Colonic mucosa (tissue), 4 donors: ENCODE measurements around the gene GSE1. TPM values are rescaled to one million over a fixed set of nuclear protein-coding genes. Genes with fewer than 3 reads are reported as not detected.

Source experiments
- DNase-seq: peaks from one replicate; pipeline ENCODE4 v3.0.0-alpha.2; 2020
- H3K27ac ChIP-seq: fragments of 200-600 bp; one replicate; pipeline ENCODE4 v1.8.0; 2021
- H3K27me3 ChIP-seq: fragments of 200-600 bp; one replicate; pipeline ENCODE4 v1.8.0; 2021
- H3K36me3 ChIP-seq: fragments of 200-600 bp; one replicate; pipeline ENCODE4 v1.8.0; 2021
- H3K4me1 ChIP-seq: fragments of 200-600 bp; one replicate; pipeline ENCODE4 v1.8.0; 2021; ENCODE audit warnings: mild to moderate bottlenecking
- H3K4me3 ChIP-seq: fragments of 200-600 bp; one replicate; pipeline ENCODE4 v1.8.0; 2021
- H3K9ac ChIP-seq, 2 donors: one replicate each; pipeline ENCODE4 v1.7.0; 2013; ENCODE audit warnings: control low read depth in 2 of 2, low read depth in 2 of 2, low read length in 2 of 2
- H3K9me3 ChIP-seq: fragments of 200-600 bp; one replicate; pipeline ENCODE4 v1.8.0; 2021
- intact Hi-C: fragments of 100-400 bp; cut with DNase I; formaldehyde crosslinking; loops from one replicate; pipeline ENCODE4 v1.14.1; 2022
- total RNA-seq, 2 donors: library from RNA; stranded (reverse); fragmentation: NEBNext Ultra II Directional in 1 of 2; extraction: Animal tissue kit (Norgen Biotek cat#: 25700) in 1 of 2; gene quantifications; one replicate each; pipeline ENCODE4 v1.2.1, GENCODE V29; 2021
- TF ChIP-seq, protein P1 (sequence below): fragments of 200-600 bp; IDR thresholded peaks from one replicate; pipeline ENCODE4 v1.8.0; 2022; ENCODE audit warnings: antibody characterized with exemption, mild to moderate bottlenecking
- donor health status: healthy.
- donor health status: DM: no; HTN: no; CAD: no.
- donor health status: DM: no; HTN: no; CAD: no.

Gene GSE1
- total RNA-seq, 2 donors from 2014 or later: 79.2 to 103 TPM

- no peak for DNase-seq
- Histone ChIP-seq H3K9me3 (no peaks in the 10 kb centered on the region), H3K4me1 (peaks cover 6% of the 10 kb centered on the region), H3K27me3 (no peaks in the 10 kb centered on the region), H3K36me3 (no peaks in the 10 kb centered on the region), H3K4me3 (no peak overlapping the region), H3K27ac (no peak overlapping the region), H3K9ac (no peak overlapping the region)
- TF ChIP-seq, protein P1, sequence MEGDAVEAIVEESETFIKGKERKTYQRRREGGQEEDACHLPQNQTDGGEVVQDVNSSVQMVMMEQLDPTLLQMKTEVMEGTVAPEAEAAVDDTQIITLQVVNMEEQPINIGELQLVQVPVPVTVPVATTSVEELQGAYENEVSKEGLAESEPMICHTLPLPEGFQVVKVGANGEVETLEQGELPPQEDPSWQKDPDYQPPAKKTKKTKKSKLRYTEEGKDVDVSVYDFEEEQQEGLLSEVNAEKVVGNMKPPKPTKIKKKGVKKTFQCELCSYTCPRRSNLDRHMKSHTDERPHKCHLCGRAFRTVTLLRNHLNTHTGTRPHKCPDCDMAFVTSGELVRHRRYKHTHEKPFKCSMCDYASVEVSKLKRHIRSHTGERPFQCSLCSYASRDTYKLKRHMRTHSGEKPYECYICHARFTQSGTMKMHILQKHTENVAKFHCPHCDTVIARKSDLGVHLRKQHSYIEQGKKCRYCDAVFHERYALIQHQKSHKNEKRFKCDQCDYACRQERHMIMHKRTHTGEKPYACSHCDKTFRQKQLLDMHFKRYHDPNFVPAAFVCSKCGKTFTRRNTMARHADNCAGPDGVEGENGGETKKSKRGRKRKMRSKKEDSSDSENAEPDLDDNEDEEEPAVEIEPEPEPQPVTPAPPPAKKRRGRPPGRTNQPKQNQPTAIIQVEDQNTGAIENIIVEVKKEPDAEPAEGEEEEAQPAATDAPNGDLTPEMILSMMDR: no peak
- intact Hi-C loops: no loop called here
These were observed 67.3 kb downstream of the GSE1 start for GRCh38 chr16:85680352-85680944.

GRCh38 chr16:85681255-85681654 lies 68.1 kb downstream of the GSE1 start:
- DNase-seq: no peak
- Histone ChIP-seq H3K27ac (no peak overlapping the region), H3K36me3 (no peaks in the 10 kb centered on the region), H3K9me3 (no peaks in the 10 kb centered on the region), H3K27me3 (no peaks in the 10 kb centered on the region), H3K4me3 (no peak overlapping the region), H3K9ac (peak overlapping the region in 1 of 2 donors; percentile 14), H3K4me1 (peaks cover 6% of the 10 kb centered on the region)
- TF ChIP-seq, protein P1: no peak
- intact Hi-C loops: no loop called here

- H3K27ac ChIP-seq: no peak overlapping the region
- TF ChIP-seq, protein P1: no peak
- peaks cover 6% of the 10 kb centered on the region for H3K4me1 ChIP-seq
- no peaks in the 10 kb centered on the region for H3K36me3 ChIP-seq
- H3K9me3 ChIP-seq: no peaks in the 10 kb centered on the region
- no peak for DNase-seq
- no peak overlapping the region for H3K4me3 ChIP-seq
- H3K27me3 ChIP-seq: no peaks in the 10 kb centered on the region
- intact Hi-C loops: no loop called here
- H3K9ac ChIP-seq: no peak overlapping the region
These were observed 69.4 kb downstream of the GSE1 start for GRCh38 chr16:85682516-85682915.

GRCh38 chr16:85683363-85683762 lies 70.2 kb downstream of the GSE1 start:
- intact Hi-C loops: no loop called here
- TF ChIP-seq, protein P1: no peak
- DNase-seq: no peak

GRCh38 chr16:85685251-85685650 lies 72.1 kb downstream of the GSE1 start:
- TF ChIP-seq, protein P1: no peak
- no peaks in the 10 kb centered on the region for H3K27me3 ChIP-seq
- no peak overlapping the region for H3K4me3 ChIP-seq
- no peaks in the 10 kb centered on the region for H3K9me3 ChIP-seq
- no peak for DNase-seq
- no peak overlapping the region for H3K27ac ChIP-seq
- no peaks in the 10 kb centered on the region for H3K36me3 ChIP-seq
- H3K9ac ChIP-seq: no peak overlapping the region
- intact Hi-C loops: no loop called here
- H3K4me1 ChIP-seq: peaks cover 6% of the 10 kb centered on the region

More at GRCh38 chr16:85683363-85683762, 70.2 kb downstream of the GSE1 start:
- H3K36me3 ChIP-seq: no peaks in the 10 kb centered on the region
- H3K9ac ChIP-seq: no peak overlapping the region
- no peak overlapping the region for H3K27ac ChIP-seq
- H3K9me3 ChIP-seq: no peaks in the 10 kb centered on the region
- peaks cover 6% of the 10 kb centered on the region for H3K4me1 ChIP-seq
- no peak overlapping the region for H3K4me3 ChIP-seq
- H3K27me3 ChIP-seq: no peaks in the 10 kb centered on the region
